Measurements from ENCODE around the gene BST2.

GRCh38 chr19:17405250-17406045, at the start of gene BST2:
- TF ChIP-seq E2F6 (IDR thresholded peaks at IDR 0.05) (0 out of 2 replicates have a peak, but pooled peaks have one; percentile 15), CTCF (IDR thresholded peaks at IDR 0.05; ENCODE audit: control extremely low read depth in 1 of 3, insufficient read depth in 1 of 3, low read depth in 1 of 3, low read length in 3 of 3) (no peak), POLR2AphosphoS5 (IDR thresholded peaks at IDR 0.05; ENCODE audit: low read depth, low read length) (0 out of 2 replicates have a peak, but pooled peaks have one; percentile 25), CBX8 (IDR thresholded peaks at IDR 0.05; ENCODE audit: borderline replicate concordance, low read depth, low read length) (no peak), POLR2A (IDR thresholded peaks at IDR 0.05; ENCODE audit: control extremely low read depth in 1 of 2, low read depth in 2 of 2, low read length in 2 of 2) (peak in 1 of 2 experiments; percentile 40; a peak in 1 of 3 replicates), CREB1 (IDR thresholded peaks at IDR 0.05) (no peak), SP2 (IDR thresholded peaks at IDR 0.05; ENCODE audit: low read length) (no peak), RAD21 (IDR thresholded peaks at IDR 0.05 in 1 of 2, conservative IDR thresholded peaks at IDR 0.05 in 1 of 2; ENCODE audit: low read depth in 2 of 2, low read length in 2 of 2) (no peak), TEAD4 (IDR thresholded peaks at IDR 0.05; ENCODE audit: low read depth, low read length) (no peak), EZH2 (IDR thresholded peaks at IDR 0.05; ENCODE audit: low read depth, low read length, severe bottlenecking) (no peak), TBP (IDR thresholded peaks at IDR 0.05; ENCODE audit: low read depth, low read length) (peak; percentile 36; the same call in 1 of the 2 replicates)

Measured in H1 (cell line).